GM18505 (cell line): ENCODE measurements around the gene SUPT3H.

ENCODE experiments used
- ATAC-seq: cut with Tn5 transposase; IDR thresholded peaks from one replicate; pipeline ENCODE4 v1.9.1; 2021; ENCODE audit not compliant: unreplicated experiment
- POLR2A ChIP-seq: IDR thresholded peaks from 4 replicates; pipeline ENCODE4 v1.6.1; 2011; ENCODE audit warnings: borderline replicate concordance; ENCODE audit not compliant: insufficient read depth, insufficient read length; ENCODE audit errors: extremely low read depth

Gene SUPT3H

DNA sequence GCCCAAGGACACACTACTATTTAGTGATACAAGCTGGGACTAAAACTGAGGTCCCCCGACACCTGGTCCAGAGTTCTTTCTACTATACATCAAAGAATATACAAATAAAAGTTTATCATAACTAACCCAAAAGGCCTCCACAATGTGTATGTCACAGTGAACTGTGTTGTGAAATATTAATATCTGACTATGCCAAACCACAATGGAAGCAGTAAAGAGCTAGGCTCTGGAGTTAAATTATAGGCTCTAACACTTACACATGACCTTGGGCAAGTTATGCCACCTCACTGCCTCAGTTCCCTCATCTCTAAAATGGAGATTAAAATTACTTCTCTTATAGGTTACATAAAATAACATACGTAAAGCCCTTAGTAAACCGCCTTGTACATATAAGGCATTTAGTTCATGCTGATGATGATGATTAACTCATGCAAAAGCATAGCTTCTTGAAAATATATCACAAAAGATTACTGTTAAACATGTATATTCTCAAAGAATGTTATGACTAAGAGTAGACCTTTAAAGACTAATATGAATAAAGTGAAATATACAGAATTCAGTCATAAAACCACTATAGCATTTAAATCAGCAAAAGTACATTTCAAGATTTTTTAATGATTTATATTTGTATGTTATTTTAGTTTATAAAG, 5.7 kb downstream of the SUPT3H start:
- TF ChIP-seq POLR2A: no peak
- no peak for ATAC-seq

- no peak for TF ChIP-seq POLR2A
- no peak for ATAC-seq
Observed at GRCh38 chr6:45369870-45370269, 7.9 kb downstream of the SUPT3H start.

DNA sequence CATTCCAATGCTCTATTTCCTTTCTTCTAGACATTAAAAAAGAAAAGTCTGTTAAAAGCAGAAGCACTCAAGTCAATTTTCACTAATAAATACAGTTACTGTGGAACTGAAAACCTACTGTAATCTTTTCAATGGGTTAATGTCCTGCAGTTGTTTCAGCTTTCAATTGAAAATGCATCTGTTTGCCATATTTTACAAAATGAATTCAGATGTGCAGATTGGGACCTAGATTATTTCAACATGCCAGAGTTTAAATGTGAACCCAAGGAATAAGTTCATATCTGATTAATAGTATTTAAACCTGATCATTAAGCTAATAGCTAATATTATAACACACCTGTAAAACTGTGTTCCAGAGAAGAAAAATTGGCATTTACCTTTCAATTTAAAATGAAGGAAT, 9.7 kb downstream of the SUPT3H start:
- ATAC-seq: no peak
- TF ChIP-seq POLR2A: no peak

- no peak for TF ChIP-seq POLR2A
- ATAC-seq: no peak
Observed at GRCh38 chr6:45366534-45366933, 11.2 kb downstream of the SUPT3H start.

DNA sequence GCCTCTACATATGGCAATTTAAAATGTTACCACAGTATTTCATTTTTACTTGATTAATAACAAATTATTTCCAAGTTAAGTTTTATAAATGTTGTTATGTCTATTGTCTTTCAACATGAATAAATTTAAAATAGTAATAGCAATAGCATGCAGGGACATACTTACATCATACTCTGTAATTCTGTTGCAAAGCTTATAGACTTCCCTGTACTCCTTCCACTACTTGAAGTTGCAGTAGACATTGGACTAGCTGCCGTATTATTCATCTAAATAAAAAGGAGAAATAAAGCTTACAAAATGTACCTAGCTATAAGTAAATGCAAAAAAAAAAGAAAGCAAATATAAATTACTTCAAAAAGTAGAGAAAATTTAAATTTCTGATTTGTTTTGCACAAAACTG, 12.7 kb downstream of the SUPT3H start:
- TF ChIP-seq POLR2A: no peak
- no peak for ATAC-seq

DNA sequence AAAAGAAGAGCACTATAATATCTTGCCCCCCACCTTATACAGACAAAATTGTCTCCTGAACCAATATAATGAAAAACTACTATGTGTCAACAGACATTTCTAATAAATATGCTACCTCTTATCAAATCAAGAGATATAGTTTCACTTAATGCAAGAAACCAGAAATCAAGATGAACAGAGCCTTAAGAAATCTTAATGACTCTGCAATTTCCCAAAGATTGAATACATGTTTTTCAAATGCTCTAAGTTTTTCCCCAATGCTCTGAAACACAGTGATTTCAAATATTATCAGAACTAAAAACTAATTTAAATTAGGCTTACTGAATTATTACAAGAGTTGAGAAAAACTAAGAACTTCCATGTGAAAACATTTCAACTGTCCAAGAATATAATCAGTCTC, 13.3 kb downstream of the SUPT3H start:
- no peak for ATAC-seq
- no peak for TF ChIP-seq POLR2A

DNA sequence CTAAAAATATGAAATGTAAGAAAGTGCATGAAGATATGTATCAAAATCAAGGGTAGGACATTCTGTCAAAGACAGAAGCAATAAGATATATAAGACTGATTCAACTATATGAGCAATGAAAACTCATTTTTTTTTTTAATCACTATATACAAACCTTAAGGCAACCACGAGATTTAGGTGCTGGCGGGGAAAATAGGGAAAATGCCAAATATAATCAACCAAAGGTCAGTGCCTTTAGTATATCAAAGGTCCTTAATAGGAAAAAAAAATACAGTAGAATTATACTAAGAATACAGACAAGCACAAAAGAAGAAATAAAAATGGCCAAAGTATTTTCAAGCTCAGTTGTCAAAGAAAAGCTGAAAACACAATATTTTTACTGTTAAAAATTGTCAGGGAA, 24.1 kb downstream of the SUPT3H start:
- ATAC-seq: no peak
- TF ChIP-seq POLR2A: no peak

- ATAC-seq: no peak
- no peak for TF ChIP-seq POLR2A
Observed at GRCh38 chr6:45351667-45352066, 26.1 kb downstream of the SUPT3H start.

DNA sequence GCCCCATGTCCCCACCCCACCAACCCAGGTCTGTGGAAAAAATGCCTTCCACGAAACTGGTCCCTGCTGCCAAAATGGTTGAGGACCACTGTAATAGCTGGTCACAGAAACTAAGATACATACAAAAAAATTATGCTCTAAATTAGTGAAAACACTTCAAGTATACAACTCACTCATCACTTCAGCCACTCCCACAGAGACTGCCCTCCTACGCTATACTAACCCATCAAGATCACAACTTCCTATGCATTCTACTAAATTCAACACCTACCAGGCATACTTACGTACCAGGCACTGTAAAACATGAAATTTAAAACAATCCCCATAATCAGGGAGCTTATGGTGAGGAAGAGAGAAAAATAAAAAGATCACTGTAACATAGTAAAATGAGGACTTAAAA, 26.7 kb downstream of the SUPT3H start:
- TF ChIP-seq POLR2A: no peak
- no peak for ATAC-seq

DNA sequence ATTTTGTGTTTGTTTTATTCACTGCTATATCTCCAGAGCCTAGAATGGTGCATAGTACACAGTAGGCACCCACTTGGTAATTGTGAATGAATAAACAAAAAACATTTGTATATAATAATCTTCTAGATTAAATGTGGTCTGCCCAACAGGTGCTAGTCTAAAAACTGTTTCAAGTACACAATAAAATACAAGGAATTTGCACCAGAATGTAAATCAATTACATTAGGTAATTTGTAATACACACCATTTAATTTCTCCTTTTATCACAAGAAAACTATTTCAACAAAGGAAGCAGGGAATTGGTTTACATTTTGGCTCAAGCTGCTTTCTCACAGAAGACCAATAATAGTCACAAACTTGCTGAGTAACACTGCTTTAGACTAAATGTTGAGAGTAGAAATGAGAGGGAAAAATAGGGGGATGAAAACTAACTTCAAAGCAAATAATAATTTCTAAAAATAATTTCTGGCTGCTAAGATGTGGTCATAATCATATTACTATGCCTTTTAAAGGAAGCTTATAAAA, 27.5 kb downstream of the SUPT3H start:
- TF ChIP-seq POLR2A: no peak
- no peak for ATAC-seq

- no peak for TF ChIP-seq POLR2A
- ATAC-seq: no peak
Observed at GRCh38 chr6:45344900-45345299, 32.8 kb downstream of the SUPT3H start.

DNA sequence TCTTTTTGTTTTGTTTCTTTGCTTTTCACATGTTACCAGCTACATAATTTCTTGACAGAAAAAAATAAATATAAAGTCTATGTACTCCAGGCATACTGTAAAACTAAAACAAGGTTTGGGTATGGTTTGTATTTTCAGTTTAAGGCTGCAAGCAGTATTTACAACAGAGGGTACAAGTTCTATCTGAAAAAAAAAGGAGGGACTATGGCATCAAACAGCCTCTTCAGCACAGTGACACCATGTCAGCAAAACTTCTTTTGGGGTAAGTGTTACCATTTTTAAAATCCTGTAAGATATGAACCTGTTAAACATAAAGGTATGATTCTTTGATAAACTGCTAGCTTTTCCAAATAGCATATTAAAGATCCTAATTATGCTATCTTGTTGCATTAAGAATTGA, 49.2 kb downstream of the SUPT3H start:
- no peak for ATAC-seq
- TF ChIP-seq POLR2A: no peak

- no peak for ATAC-seq
- TF ChIP-seq POLR2A: no peak
Observed at GRCh38 chr6:45327956-45328522, 49.7 kb downstream of the SUPT3H start, which contains the start of gene RUNX2. RUNX2 (plus strand) TSS chr6:45328330; CDS start chr6:45328727, 397 bp downstream.

GRCh38 chr6:45326698-45327417, 50.9 kb downstream of the SUPT3H start:
- ATAC-seq: no peak
- no peak for TF ChIP-seq POLR2A
